MM.1S (cell line): ENCODE data around the gene CCL17.
"Not testable (repeated sequence)": the region's sequence is repeated elsewhere in the genome, so short reads cannot be mapped to it uniquely, and the experiment has no call there.

Source experiments
- DNase-seq: peaks from one replicate; pipeline ENCODE4 v3.0.0-alpha.2; 2015
- H2AFZ ChIP-seq: fragments of 300-600 bp; sonication (generic); 2 replicates; pipeline ENCODE4 v1.6.0; 2016; ENCODE audit warnings: antibody characterized with exemption, low read length
- H3F3A ChIP-seq: fragments of 300-600 bp; sonication (generic); 2 replicates; pipeline ENCODE4 v1.6.1; 2016; ENCODE audit warnings: mild to moderate bottlenecking, antibody characterized with exemption, low read length, moderate library complexity, mixed read lengths; ENCODE audit not compliant: insufficient read depth
- H3K27ac ChIP-seq: fragments of 300-600 bp; sonication (generic); 2 replicates; pipeline ENCODE4 v1.5.1; 2016; ENCODE audit warnings: mild to moderate bottlenecking, low read length
- H3K27me3 ChIP-seq: fragments of 300-600 bp; sonication (generic); replicated peaks from 2 replicates; pipeline ENCODE4 v1.6.0; 2016; ENCODE audit warnings: low read length; ENCODE audit not compliant: insufficient read depth
- H3K36me3 ChIP-seq: fragments of 300-600 bp; sonication (generic); replicated peaks from 2 replicates; pipeline ENCODE4 v1.6.1; 2016; ENCODE audit warnings: mild to moderate bottlenecking, low read length, mixed read lengths; ENCODE audit not compliant: insufficient read depth
- H3K4me1 ChIP-seq: fragments of 300-600 bp; sonication (generic); 2 replicates; pipeline ENCODE4 v1.6.1; 2016; ENCODE audit warnings: low read length, mixed read lengths
- H3K4me2 ChIP-seq: fragments of 300-600 bp; sonication (generic); 2 replicates; pipeline ENCODE4 v1.6.0; 2016; ENCODE audit warnings: low read depth, low read length
- H3K4me3 ChIP-seq: fragments of 300-600 bp; sonication (generic); 2 replicates; pipeline ENCODE4 v1.5.1; 2016; ENCODE audit warnings: low read length, mixed read lengths
- H3K79me2 ChIP-seq: fragments of 300-600 bp; sonication (generic); 2 replicates; pipeline ENCODE4 v1.6.1; 2016; ENCODE audit warnings: mixed run types, low read length, mixed read lengths
- H3K9ac ChIP-seq: fragments of 300-600 bp; sonication (generic); 2 replicates; pipeline ENCODE4 v1.6.1; 2016; ENCODE audit warnings: low read length, mixed read lengths
- H3K9me2 ChIP-seq: fragments of 300-600 bp; sonication (generic); replicated peaks from 2 replicates; pipeline ENCODE4 v1.6.1; 2016; ENCODE audit warnings: mild to moderate bottlenecking, low read length, mixed read lengths; ENCODE audit not compliant: insufficient read depth
- H3K9me3 ChIP-seq: fragments of 300-600 bp; sonication (generic); replicated peaks from 2 replicates; pipeline ENCODE4 v1.6.1; 2016; ENCODE audit warnings: mild to moderate bottlenecking, low read length, mixed read lengths; ENCODE audit not compliant: insufficient read depth
- H4K20me1 ChIP-seq: fragments of 300-600 bp; sonication (generic); 2 replicates; pipeline ENCODE4 v1.6.1; 2016; ENCODE audit warnings: mild to moderate bottlenecking, low read length, moderate library complexity, mixed read lengths; ENCODE audit not compliant: insufficient read depth
- EZH2 ChIP-seq: fragments of 300-600 bp; sonication (generic); optimal IDR thresholded peaks from 2 replicates; pipeline ENCODE3; 2017; ENCODE audit warnings: low read depth, mild to moderate bottlenecking, antibody characterized with exemption, low read length, mixed read lengths
- EZH2phosphoT487 ChIP-seq: fragments of 300-600 bp; sonication (generic); IDR thresholded peaks from 2 replicates; pipeline ENCODE4 v1.6.1; 2018; ENCODE audit warnings: antibody characterized with exemption, low read length
- TF ChIP-seq, protein P1 (sequence below): fragments of 300-600 bp; sonication (generic); IDR thresholded peaks from 2 replicates; pipeline ENCODE4 v1.5.1; 2016; ENCODE audit warnings: antibody characterized with exemption, low read length, mixed read lengths

The CCL17 gene

DNA sequence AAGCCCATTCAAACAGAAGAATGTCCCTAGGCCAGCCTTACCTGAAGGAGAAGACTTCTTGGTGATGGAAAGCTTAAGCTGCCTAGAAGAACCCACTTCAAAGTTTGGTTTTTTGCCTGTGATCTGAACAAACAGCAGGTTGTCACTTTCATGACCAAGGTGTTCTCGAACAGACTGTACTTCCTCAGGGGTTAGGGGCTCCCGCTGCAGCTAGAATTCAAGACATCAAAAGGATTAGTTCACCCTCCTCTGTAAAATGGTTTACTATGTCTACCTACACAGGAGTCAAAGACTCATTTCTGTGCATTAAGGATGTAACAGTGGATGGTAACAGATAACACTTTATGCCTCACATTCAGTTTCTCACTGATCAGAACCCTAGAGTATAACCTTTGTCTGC lies 29.4 kb downstream of the CCL17 start:
- Histone ChIP-seq H3K4me3 (no peak overlapping the region), H3F3A (no peaks in the 10 kb centered on the region), H3K27me3 (no peaks in the 10 kb centered on the region), H4K20me1 (no peaks in the 10 kb centered on the region), H2AFZ (no peak overlapping the region), H3K9me3 (no peaks in the 10 kb centered on the region), H3K4me2 (no peak overlapping the region), H3K79me2 (no peaks in the 10 kb centered on the region), H3K9ac (no peak overlapping the region), H3K9me2 (no peaks in the 10 kb centered on the region), H3K27ac (no peak overlapping the region), H3K36me3 (peaks cover 26% of the 10 kb centered on the region), H3K4me1 (no peaks in the 10 kb centered on the region)
- TF ChIP-seq, protein P1, sequence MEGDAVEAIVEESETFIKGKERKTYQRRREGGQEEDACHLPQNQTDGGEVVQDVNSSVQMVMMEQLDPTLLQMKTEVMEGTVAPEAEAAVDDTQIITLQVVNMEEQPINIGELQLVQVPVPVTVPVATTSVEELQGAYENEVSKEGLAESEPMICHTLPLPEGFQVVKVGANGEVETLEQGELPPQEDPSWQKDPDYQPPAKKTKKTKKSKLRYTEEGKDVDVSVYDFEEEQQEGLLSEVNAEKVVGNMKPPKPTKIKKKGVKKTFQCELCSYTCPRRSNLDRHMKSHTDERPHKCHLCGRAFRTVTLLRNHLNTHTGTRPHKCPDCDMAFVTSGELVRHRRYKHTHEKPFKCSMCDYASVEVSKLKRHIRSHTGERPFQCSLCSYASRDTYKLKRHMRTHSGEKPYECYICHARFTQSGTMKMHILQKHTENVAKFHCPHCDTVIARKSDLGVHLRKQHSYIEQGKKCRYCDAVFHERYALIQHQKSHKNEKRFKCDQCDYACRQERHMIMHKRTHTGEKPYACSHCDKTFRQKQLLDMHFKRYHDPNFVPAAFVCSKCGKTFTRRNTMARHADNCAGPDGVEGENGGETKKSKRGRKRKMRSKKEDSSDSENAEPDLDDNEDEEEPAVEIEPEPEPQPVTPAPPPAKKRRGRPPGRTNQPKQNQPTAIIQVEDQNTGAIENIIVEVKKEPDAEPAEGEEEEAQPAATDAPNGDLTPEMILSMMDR, result no peak
- TF ChIP-seq EZH2phosphoT487 (no peak), EZH2 (no peak)
- DNase-seq, result no peak

DNA sequence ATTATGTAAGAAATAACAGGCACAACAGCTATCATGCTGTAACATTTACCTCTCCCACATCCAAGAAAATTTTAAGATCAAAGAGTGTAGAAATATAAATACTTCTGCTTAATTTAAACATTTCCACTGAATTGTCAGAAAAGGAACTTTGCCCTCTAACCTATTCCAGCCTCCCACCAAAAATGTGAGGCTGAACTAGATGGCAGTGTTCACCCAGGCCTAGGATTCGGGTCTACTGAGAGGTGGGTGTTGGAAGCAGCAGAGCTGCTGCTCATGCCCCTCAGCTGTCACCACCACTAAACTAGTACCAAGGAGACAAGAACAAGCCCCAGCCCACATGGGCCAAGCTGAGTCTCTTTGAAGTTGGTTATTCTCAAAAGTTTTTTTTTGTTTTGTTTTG lies 31.3 kb downstream of the CCL17 start:
- Histone ChIP-seq H2AFZ (no peak overlapping the region), H3K27ac (no peak overlapping the region), H3K4me3 (no peak overlapping the region), H3K9me3 (no peaks in the 10 kb centered on the region), H3K36me3 (peaks cover 18% of the 10 kb centered on the region), H3K9me2 (no peaks in the 10 kb centered on the region), H3K4me2 (no peak overlapping the region), H3F3A (no peaks in the 10 kb centered on the region), H3K4me1 (no peaks in the 10 kb centered on the region), H3K79me2 (peaks cover 3% of the 10 kb centered on the region; the same call in 1 of the 2 replicates), H4K20me1 (no peaks in the 10 kb centered on the region), H3K9ac (no peak overlapping the region), H3K27me3 (no peaks in the 10 kb centered on the region)
- no peak for TF ChIP-seq EZH2
- TF ChIP-seq, protein P1, result no peak
- no peak for TF ChIP-seq EZH2phosphoT487
- DNase-seq, result no peak

DNA sequence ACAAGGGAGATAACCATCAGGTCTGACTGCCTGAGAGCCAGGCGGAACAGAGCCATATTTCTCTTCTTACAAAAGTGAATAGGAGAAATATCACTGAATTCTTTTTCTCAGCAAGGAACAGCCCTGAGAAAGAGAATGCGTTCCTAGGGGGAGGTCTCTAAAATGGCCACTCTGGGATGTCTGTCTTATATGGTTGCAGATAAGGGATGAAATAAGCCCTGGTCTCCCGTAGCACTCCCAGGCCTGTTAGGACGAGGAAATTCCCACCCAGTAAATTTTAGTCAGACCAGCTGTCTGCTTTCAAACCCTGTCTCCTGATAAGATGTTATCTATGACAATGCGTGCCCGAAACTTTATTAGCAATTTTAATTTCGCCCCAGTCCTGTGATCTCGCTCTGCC lies 35.4 kb downstream of the CCL17 start:
- peaks cover 38% of the 10 kb centered on the region for H3K79me2 ChIP-seq
- not testable (repeated sequence) for H3K9me3 ChIP-seq, H3K36me3 ChIP-seq, H3K9ac ChIP-seq, H3F3A ChIP-seq, H3K27ac ChIP-seq, H3K27me3 ChIP-seq, H2AFZ ChIP-seq, H4K20me1 ChIP-seq, H3K4me2 ChIP-seq, H3K4me1 ChIP-seq, H3K9me2 ChIP-seq, H3K4me3 ChIP-seq, DNase-seq

DNA sequence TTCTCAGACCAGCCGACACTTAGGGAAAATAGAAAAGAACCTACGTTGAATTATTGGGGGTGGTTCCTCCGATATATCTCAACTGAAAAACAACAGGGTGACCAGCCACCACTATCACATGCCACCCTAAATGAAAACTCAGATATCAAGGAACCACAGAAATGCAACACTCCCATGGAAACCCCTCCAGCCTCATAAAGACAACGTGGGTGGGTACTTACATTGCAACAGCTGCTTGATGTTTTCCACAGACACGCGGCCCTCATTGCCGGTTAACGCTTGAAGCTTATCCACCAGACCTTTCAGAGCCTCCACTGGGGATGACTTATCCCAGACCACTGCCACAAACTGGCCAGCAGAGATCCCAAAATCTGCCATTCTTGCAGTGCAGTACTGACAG lies 36.0 kb downstream of the CCL17 start:
- not testable (repeated sequence) for H3K4me2 ChIP-seq, H3K4me3 ChIP-seq, H3K9me2 ChIP-seq, H3K27me3 ChIP-seq, H3K9me3 ChIP-seq, H3K27ac ChIP-seq, H4K20me1 ChIP-seq, H3K4me1 ChIP-seq, H3F3A ChIP-seq, H2AFZ ChIP-seq, DNase-seq, H3K36me3 ChIP-seq, H3K9ac ChIP-seq
- peaks cover 44% of the 10 kb centered on the region for H3K79me2 ChIP-seq
